Right renal cortex interstitium (tissue), 3 donors: ENCODE data around the gene CFAP100. TPM values are rescaled to one million over a fixed set of nuclear protein-coding genes. Genes with fewer than 3 reads are reported as not detected.

Experiments
- DNase-seq, 3 donors: peaks; one replicate each; pipeline ENCODE4 v3.0.0-alpha.2; 2013; ENCODE audit warnings: low read depth in 3 of 3, low spot score in 2 of 3
- polyA plus RNA-seq, 3 donors: library from polyadenylated mRNA; unstranded; fragments of 120-200 nt; gene quantifications; one replicate each; pipeline ENCODE4 v1.2.1, GENCODE V29; 2013; ENCODE audit not compliant: insufficient read length in 3 of 3

CFAP100 gene
- 1 to 10 TPM in 1 of 3 donors, under 1 TPM in 2; 0.53 to 1.1 (median 0.55) TPM for polyA plus RNA-seq

- peak in 2 of 3 donors; percentile 45 to 53 for DNase-seq
Measured at GRCh38 chr3:126394179-126394976, at the start of gene CFAP100. Gene CFAP100, plus strand, starts transcription at chr3:126394909. Its CDS starts 1,092 bp downstream, at chr3:126396001.

GRCh38 chr3:126345231-126345630 lies 49.5 kb upstream of the CFAP100 start:
- no peak for DNase-seq

DNA sequence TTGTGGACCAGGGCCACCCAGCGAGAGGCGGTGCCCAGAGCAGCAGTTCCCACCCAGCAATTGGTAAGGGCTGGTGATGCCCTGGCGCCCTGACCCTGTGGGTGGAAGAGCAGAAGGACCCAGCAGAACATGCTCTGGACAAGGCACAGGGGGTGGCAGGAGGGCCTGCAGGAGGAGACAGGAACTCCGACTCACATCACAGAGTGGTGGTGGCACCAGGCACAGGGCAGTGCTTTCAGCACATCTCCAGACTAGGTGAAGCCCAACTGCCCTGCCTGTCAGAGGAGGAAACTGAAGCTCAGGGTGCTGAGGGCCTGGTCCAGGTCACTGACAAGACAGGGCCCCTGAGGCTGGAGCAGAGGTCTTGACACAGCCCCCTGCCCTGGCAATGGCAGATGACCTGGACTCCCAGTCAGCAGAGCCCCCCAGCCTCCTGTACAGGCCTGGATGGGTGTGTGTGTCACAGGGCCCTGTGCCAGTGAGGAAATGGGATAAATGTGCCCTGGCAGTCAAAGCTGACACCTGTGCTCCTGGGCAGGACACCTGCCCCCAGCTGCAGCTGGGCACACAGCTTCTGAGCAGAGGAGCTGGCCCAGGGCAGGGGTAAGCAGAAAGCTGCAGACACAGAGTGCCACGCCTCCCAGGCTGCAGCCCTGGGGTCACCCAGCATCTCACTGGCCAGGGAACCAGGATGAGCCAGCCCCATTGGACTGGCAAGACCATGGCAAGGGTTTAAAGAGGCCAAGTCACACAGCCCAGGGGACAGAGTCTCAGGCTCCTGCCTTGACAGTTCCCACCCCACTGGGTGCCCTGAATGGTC lies 48.9 kb upstream of the CFAP100 start:
- DNase-seq = no peak

DNA sequence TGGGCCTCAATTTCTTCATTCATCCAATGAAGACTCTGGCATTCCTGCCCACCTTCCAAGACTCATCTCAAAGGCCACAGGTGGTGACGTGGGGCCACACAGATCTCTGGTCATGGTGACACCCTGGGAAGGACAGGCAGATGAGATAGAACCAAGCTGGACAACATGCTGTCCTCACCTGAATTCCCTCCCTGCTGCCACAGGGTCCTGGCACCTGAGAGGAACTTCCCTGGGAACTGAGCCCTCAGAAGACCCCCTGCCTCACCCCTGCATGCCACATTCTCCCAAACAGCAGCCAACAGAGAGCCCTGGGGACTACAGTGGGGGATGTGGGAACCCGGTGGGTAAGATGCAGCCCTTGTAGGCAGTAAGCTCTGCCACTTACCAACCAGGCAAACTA lies 48.2 kb upstream of the CFAP100 start:
- DNase-seq = no peak

GRCh38 chr3:126347543-126348161 lies 47.1 kb upstream of the CFAP100 start:
- DNase-seq = no peak

- DNase-seq = no peak
Measured at GRCh38 chr3:126348308-126348920, 46.3 kb upstream of the CFAP100 start.

DNA sequence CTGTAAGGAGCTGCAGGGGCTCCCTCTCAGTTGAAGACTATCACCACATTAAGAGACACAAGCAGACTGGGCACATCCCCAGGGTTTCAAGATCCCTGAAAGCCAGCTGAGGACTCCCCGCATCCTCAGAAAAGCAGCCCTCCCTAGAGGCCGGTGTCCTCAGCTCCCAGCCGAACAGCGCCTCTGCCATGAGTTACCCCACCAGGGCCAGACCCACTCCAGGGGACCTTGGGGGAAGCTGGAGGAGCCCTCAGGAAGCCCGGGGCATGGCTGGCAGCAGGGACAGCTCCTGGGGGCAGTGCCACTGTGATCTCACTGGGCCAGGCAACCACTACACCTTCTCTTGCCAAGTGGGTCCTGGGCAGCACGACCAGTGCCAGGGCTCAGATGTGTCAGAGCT lies 45.6 kb upstream of the CFAP100 start:
- DNase-seq = no peak

- no peak for DNase-seq
Measured at GRCh38 chr3:126349611-126350501, 44.9 kb upstream of the CFAP100 start.

DNA sequence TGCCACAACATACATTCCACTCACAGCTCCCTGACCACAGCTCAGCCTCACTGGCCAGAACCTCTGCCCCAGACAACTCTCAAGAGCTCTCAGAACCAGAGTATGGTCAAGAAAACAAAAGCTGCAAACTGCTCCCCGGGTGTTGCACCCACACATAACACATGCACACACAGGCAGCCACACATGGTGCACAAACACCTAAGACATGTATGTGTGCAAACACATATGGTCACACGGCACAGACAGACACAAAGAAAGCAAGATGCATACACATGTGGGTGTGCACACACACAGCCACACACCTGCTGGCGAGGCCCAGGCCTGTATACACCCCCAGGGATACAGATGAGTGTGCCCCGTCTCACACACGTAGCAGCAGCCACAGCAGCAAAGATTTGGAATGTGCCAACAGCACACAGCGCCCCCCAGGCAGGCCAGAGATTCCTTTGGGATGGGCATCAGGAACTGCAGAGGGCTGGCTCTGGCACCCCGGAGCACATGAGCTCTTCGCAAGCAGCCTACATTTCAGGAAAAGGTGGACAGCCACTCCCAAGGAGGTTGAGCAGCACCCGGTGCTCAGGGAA lies 44.1 kb upstream of the CFAP100 start:
- DNase-seq = no peak

DNA sequence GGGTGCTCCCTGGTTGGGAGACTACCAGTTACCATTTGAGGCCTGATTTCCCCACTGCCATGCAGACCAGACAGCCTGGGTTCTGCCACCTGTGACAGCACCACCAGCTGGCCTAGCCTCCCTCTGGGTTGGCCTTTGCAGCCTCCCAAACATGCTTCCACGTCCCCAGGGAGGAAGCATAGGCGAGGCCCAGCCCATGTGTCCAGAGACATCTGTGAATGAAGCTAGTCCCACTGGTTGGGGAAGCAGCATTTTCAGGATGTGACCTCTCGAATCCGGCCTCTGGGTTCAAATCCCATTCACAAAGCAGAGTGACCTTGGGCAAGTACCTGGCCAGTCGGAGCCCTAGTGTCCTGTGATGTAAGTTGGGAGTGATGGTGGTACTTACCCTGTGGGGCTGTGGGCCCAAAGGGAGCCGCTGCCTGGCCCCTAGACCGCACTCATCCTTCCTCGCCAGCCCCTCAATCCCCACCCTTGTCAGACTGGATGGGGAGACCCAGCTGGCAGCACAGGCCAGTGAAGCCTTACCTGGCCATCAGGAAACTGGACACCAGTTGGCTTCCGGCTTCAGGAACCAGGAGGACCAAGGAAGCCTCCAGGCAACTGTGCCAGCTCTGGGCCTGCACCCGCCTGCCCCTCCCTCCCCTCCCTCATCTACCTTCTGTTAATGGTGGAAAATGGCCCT lies 43.5 kb upstream of the CFAP100 start:
- no peak for DNase-seq

- DNase-seq = no peak
Measured at GRCh38 chr3:126351771-126352475, 42.8 kb upstream of the CFAP100 start.

- no peak for DNase-seq
Measured at GRCh38 chr3:126352476-126353454, 41.9 kb upstream of the CFAP100 start.

GRCh38 chr3:126353694-126354321 lies 40.9 kb upstream of the CFAP100 start:
- no peak for DNase-seq

GRCh38 chr3:126354776-126355175 lies 39.9 kb upstream of the CFAP100 start:
- DNase-seq = no peak

DNA sequence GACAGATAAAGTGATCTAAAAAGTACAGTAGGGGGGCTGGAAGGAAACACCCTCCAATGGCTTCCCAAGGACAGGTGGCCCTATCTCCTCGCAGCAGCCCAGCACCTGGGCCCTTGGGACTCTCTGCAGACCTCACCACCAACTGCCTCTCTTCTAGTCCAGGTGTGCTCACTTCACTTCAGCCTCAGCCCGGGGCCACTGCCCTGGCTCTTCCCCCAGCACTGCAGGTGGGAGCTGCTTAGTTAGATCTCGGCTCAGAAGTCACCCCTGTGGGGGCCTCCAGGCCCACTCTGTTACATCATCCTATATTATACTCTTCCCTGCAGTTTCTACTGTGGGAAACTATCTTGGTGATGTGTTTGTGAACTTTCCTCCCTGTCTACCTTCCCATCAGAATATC lies 39.5 kb upstream of the CFAP100 start:
- no peak for DNase-seq

DNA sequence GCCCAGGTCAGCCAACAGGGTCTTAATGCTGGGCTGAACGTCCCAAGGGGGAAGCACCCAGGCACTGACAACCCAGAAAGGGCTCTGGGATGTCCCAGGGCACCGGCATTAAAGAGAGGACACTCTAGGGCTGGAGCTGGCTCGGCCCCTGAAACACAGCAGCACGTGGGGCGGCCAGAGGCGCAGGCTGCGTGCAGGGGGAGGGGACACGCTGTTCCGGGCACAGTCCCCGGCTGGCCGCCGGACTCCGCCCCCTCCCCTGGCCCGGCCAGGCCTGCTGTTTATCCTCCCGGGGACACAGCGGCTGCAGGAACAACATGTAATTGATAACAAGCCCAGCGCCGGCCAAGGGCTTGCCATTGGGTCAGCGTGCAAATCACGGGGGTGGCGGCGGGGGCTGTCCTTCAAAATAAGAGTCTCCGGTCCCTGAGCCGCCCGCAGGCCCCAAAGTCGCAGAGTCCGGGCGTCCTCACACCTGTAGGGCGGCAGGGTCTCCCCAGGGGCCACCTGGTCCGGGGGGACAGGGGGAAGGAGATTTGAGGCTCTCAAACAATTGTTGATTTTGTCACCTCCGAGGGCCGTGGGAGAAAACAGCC lies 38.8 kb upstream of the CFAP100 start:
- DNase-seq = no peak
